NCI-H146 treated with DMSO at 0.1 percent for 48 hours (cell line): ENCODE results near the gene SPDYE1.
"Not testable (repeated sequence)": the region's sequence is repeated elsewhere in the genome, so short reads cannot be mapped to it uniquely, and the experiment has no call there.

ENCODE experiments used
- DNase-seq: peaks from one replicate; lab custom pipeline; 2025; ENCODE audit not compliant: unreplicated experiment; lab: John Stamatoyannopoulos, UW

Gene SPDYE1, protein sequence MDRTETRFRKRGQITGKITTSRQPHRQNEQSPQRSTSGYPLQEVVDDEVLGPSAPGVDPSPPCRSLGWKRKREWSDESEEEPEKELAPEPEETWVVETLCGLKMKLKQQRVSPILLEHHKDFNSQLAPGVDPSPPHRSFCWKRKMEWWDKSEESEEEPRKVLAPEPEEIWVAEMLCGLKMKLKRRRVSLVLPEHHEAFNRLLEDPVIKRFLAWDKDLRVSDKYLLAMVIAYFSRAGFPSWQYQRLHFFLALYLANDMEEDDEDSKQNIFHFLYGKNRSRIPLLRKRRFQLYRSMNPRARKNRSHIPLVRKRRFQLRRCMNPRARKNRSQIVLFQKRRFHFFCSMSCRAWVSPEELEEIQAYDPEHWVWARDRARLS

DNA sequence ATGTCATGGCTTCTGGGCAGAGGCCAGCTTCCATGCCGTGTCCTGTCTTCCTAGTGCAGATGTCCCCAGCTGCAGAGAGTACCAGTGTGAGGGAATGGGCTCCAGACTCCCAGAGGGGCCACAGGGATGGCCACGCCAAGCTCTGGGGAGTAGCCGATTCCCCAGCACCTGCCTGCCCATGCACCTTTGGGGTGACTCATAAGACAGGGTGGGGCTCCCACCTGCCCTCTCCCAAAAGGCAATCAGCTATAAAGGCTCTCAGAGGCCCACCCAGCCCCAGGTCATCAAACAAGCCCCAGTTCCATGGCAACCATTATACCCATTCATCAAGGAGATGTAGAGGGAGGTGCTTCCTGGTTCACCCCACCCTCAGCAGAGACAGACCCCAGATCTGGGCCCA lies at the start of gene SPDYE1:
Gene SPDYE1 (plus strand): TSS at position 366 of the 400 bp plus-strand sequence. CDS start 2,053 bp downstream, outside the sequence.
- DNase-seq: not testable (repeated sequence)

DNA sequence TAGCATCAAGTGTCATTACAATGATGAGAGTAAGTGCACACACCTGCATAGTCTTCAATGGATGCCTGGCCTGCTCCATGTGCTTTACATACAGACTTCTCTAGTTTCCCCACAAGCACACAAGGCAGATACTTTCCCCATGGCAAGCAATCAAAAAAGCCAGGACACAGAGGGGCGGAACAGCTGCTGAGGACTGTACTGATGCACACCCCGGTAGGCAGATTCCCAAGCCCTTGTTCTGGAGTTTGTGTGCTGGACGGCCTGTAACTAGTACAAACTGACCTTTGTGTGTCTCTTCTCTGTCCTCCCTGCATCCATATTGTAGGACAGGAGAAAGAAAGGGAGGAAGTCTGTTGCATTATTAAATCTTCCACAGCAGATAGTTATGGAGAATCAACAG lies 45.7 kb upstream of the SPDYE1 start:
- no peak for DNase-seq

DNA sequence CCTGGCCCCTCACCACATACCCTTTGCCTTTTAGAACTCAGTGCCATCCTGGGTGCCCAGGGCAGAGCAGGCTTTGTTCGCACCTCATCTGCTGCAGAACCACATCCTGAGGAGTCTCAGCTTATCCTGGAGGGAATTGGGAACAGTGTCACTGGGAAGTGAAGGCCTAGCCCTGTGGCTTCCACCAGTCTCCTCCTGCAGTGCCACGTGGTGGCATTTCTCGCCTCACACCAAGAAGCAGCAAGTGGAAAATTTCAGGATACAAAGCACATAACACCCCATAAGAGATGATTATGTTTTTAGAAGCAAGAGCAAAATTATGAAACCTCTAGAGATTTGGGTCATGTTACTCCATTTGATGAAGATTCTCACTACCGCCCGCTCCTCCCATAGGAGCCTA lies 44.6 kb upstream of the SPDYE1 start:
- no peak for DNase-seq

DNA sequence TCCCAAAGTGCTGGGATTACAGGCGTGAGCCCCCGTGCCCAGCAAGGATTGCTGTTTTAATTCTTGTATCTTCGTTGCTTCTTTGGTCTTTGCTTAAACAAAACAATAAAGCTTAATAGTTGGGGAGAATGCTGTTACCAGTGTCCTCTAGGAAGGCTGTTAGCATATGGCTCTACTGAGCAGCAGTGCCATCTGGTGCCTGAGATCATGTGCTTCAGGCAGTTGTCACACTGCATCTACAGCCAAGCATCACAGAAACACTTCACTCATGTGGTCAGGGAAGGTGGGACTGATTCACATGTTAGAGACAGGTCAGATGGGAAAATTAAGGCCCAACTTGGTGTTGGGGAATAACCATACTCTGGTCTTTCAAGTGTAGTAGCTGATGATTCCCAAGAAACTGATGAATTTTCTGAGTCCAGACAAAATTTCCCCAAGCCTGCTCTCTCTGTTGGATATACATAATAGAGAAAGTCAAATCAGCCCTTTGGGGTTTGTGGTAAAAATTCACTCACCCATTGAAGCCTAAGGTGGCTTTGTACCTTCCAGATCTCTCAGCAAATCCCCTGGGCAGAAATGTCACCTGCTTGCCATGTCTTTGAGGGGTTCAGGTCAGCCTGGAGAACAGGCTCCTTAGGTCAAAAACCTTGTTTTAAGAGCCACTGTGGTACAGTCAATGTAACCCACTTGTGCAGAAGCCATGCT lies 43.0 kb upstream of the SPDYE1 start:
- peak; percentile 7 for DNase-seq

DNA sequence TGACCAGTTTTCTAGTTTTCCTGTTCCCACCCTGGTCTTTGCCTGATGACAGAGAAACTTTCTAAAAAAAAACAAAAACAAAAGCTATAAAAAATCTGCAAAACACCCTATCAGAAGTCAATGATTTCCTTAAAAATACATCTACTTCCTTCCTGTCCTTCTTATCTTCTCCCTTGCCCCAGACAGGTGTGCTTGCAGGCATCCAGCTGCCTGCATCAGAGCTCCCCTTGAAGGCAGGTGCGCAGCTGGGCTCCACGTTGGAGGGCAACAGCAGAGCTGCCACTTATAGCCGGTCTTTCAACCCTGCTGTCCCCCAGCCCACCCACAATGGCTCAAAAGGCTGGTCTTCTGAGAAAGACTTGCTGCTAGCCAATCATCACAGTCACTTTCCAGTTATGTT lies 41.7 kb upstream of the SPDYE1 start:
- DNase-seq: peak; percentile 3

DNA sequence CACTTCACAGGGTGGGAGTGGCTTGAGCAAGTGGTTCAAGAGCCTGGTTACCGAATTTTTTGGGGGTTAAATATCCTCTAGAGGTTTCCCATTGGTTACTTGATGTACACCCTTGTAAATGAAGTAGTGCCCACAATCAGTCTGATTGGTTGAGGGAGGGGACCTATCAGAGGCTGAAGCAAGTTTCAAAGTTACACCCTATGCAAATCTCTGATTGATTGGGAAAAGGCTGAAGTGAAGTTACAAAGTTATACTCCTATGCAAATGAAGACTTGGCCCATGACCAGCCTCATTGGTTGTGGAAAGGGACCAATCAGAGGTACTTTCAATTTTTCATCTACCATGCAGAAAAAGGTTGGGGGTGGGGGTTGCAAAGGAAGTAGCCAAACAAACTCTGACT lies 36.8 kb upstream of the SPDYE1 start:
- DNase-seq: no peak

DNA sequence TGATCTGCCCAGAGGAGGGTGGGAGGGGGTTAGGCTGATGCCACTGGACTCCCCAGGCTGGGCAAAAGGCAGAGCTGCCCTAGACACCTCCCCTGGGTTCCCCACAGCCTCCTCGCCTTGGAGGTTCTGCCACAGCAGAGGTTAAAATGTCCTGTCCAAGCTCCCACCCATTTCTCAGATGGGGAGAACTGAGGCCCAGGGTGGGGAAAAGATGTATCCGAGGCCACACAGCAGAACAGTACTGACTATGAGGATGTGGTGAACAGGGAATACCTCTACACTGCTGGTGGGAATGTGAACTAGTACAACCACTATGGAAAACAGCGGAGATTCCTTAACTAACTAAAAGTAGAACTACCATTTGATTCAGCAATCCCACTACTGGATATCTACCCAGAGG lies 31.3 kb upstream of the SPDYE1 start:
- not testable (repeated sequence) for DNase-seq

DNA sequence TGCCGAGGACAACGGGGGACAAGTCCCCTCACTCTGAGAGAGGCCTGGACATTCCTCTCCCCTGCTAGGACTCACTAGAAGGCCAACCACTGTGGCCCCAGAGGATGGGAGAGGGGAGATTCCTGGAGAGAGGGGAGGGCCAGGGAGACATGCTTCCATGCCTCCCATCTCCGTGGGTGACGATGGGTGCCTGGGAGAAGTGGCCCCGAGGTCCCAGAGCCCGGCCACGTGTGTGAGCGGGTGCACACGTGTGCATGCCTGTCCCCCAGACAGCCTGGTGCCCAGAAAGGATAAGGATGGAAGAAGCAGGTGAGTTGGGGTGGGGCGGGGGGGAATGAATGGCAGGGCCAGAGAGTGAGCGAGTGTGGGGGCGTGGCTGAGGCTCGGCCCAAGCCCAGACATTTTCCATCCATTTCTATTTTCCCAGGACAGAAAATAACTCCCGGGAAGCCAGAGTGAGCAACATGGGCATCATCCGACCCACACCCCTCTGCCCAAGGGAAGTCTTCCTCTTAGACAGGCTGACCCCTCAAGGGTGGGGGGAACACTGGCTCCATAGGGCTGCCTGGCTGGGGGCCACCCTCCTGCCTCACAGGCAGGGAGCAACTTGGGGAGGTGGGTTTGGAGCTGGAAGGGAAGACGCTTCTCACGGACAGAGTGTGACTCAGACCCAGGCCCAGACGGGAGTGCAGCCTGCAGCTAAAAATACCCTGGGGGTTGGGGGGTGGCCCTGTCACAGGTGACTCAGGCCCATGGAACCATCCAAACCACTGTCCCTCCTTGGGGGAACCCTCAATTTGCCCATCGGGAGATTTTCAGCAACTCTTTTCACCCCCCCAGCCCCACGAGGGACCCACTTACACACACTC lies 29.3 kb upstream of the SPDYE1 start:
- DNase-seq: not testable (repeated sequence)

DNA sequence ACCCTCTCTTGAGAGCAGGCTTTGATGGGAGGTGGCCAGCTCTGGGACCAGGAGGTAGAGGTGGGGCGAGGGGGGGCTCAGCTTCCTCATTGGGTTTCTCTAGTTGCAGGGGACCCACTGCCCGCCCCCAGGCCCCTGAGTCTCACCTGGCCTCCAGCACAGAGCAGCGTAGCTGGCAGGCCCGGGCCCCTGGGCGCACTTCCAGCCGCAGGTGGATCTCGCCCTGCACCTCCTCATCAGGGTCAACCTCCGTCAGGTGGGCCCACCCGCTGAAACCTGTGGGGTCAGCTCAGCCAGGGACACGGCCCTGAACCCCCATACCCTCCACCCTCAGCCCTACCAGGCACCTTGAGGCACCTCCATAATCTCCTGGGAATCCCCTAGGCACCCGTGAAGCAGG lies 28.1 kb upstream of the SPDYE1 start:
- not testable (repeated sequence) for DNase-seq

DNA sequence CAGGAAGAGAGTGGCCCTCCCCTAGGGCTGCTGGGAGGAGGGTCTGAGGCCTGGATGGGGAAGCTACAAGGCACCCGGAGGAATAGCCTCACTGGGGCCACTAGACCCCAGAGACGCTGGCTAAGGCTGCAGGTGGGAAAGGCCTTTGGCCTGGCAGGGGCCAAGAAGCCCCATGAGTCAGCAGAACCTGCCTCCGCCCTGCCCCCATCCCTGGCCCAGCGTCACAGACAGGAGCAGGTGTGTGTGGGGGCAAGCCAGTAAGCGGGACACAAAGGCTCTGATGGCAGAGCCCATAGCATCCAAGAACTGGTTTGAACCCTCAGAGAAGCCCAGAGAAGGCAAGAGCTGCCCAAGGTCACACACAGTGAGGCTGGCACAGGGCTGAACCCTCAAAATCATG lies 27.0 kb upstream of the SPDYE1 start:
- DNase-seq: not testable (repeated sequence)

DNA sequence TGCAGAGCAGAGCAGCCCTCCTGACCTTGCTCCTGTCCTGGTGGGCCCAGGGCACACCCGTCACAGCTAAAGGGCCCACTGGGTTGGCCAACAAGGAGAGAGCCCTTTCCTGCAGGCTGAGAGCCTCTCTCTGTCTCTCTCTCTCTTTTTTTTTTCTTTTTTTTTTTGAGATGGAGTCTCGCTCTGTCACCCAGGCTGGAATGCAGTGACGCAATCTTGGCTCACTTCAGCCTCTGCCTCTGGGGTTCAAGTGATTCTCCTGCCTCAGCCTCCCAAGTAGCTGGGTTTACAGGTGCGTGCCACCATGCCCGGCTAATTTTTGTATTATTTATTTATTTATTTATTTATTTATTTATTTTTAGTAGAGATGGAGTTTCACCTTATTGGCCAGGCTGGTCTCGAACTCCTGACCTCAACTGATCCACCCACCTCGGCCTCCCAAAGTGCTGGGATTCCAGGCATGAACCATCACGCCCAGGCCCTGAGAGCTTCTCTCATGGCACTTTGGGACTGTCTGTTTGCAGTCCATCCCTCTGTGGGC lies 23.6 kb upstream of the SPDYE1 start:
- not testable (repeated sequence) for DNase-seq

DNA sequence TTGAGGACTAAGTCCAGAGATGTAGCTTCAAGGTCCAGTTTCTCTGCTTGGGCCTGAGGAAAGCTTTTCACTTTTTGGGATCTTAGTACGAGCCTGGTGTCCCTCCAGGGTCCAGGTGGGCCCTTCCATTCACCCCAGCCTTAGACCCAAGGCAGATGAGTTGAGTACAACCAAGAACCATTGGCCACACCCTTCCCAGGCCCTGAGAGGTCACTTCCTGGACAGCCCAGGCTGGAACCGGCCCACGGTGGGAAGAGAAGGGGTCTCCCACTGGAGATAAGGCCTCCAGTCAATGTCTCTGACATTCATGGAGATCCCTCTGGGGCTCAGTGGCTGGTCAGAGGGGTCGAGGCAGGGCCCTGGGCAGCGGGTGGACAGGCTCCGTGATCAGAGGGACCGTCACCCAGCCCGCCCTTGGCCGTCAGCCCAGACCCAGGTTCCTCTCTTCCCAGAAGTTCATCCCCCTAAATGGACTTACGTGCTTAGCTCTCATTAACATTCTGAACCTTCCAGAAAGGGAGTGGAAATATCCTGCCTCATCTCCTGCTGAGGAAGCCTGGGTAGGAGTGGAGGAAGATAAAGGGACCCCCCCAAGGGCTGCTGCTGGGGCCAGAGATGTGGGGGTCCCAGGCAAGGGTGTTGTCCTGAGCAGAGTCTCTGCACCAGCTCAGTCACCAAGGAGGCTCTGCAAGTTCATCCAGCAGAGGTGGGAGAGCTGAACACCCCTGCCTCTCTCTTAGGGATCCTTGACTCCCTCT lies 22.8 kb upstream of the SPDYE1 start:
- not testable (repeated sequence) for DNase-seq

DNA sequence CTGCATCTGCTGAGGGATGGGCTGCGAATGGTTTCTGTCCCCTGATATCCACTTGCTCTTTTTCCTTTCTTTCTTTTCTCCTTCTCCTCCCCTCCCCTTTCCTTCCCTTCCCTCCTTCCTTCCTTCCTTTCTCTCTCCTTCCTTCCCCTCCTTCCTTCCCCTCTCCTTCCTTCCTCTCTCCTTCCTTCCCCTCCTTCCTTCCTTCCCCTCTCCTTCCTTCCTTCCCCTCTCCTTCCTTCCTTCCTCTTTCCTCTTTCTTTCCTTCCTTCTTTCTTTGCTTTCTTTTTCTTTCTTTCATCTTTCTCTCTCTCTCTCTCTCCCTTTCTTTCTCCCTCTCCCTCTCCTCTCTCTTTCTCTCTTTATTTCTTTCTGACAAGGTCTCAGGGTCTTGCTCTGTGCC lies 20.2 kb upstream of the SPDYE1 start:
- DNase-seq: no peak

DNA sequence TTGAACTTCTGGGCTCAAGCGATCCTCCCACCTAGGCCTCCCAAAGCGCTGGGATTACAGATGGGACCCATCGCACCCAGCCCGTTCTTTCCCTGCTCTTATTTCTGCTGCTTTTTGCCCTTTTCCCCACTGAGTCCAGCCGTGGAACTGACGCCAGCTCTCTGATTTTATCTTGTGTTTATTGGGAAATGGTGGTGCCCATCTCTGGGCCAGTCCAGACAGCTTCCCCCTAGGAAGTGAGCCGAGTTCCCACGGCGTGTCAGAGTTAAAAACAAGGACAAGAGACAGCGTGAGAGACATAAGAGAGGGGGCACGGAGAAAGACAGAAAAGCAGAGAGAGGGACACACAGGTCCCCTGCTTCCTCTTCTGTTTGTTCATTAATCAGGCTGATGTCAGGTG lies 19.6 kb upstream of the SPDYE1 start:
- not testable (repeated sequence) for DNase-seq

DNA sequence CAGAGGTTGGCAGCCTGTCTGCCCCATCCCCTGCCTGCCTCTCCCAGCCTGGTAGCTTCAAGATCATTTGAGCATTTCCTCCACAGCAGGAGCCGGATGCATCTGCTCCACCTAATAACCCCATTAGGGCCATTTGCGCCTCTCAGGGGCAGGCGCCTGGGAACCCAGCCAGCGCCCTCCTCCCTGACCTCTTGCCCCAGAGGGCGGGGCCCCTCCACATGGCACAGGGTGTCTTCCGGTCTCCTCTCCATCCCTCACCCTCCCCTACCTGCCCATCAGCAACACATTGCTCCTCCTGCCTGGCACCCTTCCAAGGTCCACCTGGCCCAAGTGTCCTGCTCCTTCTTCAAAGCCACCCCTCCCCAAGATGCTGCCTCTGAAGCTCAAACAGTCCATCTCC lies 14.8 kb upstream of the SPDYE1 start:
- not testable (repeated sequence) for DNase-seq

DNA sequence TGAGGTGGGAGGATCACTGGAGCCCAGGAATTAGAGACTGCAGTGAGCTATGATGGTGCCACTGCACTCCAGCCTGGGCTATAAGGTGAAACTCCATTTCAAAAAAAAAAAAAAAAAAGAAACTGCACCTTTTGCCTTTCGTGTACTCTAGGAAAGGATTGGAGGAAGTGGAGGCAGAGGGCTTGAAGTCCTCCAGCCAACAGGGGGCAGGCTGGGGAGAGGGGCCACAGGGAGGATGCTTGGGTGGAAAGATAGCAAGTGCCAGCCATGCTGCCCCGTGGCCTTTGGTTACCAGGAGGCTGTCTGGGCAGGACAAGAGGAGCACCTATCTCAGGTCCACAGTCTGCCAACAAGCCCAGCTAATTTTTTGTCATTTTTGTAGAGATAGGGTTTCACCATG lies 14.0 kb upstream of the SPDYE1 start:
- DNase-seq: not testable (repeated sequence)

DNA sequence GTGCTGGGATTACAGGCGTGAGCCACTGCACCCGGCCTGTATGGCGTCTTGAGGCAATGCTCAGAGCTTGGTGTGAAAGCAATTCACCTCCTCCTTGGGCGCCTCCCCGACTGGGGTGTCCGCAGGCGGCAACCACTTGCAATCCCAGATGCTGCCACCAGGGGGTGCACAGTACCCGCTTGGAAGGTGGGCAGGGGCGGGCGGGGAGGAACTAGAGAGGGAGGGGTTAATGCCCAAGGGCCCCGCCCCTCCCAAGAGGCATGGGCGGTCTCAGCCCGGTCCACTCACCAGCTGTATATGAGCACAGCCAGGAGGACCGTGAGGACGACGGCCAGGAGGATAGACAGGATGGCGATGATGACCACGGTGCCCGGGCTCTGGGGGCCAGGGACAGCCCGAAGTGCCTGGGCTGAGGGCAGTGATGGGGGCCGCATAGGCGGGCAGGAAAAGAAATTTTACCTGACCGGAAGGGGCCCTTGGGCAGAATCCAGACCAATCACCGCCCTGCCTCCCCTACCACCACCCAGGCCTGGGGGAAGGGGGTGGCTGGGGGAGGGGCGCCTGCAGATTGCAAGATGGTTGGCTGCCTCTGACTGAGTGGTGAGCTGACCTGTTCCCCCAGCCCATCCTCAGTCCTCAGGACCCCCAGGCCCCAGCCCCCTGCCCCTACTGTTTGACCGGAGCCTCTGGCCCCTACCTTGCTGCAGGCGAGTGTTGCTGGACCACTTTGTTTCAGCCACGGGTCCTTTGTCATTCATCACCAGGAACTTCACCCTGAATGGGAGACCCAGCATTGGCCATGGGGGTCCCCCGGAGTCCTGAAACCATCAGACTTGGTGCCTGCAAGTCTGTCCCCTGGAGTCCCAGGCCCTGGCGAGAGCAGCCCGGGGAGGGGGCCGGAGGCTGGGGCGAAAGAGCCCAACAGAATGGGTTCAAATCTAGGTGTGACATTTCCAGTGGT lies 11.5 kb upstream of the SPDYE1 start:
- DNase-seq: peak; percentile 0

DNA sequence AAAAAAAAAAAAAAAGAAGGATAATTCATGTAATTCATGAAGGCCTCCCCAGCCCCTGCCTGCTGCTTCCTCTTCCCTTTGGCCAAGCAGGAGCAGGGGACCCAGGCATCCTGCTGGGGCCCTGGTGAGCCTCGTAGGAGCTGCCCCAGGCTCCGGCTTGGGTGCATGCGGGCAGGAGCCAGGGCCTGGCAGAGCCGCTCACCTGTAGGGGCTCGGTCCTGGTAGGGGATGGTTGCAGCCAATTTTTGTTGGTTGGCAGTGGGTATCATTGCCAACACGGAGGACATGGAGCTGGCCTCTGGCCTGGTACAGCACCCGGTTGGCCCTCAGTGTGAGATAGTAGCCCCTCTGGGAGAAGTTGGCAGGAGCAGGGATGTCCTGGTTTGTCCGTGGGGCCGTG lies 10.2 kb upstream of the SPDYE1 start:
- DNase-seq: not testable (repeated sequence)

DNA sequence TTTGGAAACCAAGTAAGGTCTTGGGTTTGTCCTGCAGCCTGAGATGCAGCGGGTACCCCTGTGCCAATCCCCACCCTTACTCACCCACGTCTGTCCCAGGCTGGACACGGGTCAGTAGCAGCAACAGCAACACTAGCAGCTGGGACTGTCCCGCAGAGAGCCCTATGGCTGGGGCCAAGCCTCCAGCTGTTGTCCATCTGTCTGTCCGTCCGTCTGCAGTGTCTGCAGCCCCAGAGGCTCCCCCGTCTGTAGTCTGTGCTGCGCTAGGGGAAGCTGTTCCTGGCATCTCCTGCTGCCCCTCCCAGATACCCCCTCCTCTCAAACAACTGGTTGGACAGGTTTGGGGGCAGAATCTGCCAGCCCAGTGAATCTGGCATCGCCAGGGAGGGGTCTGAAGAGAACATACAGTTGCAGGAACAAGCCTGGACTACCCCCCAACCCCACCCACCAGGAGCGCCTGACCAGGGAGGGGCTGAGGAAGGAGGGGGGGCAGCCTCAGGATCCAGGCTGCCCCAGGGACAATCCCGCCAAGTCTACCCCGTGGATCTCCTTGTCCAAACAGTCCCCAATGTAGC lies 7.6 kb upstream of the SPDYE1 start:
- not testable (repeated sequence) for DNase-seq
